Femur (tissue), 1 donor: ENCODE measurements around the gene TAX1BP1.
A peak's percentile ranks its signal among the peaks of the same experiment; 100 is the strongest.
"Not testable (repeated sequence)": the region's sequence is repeated elsewhere in the genome, so short reads cannot be mapped to it uniquely, and the experiment has no call there.

ENCODE experiments used
- DNase-seq: peaks from one replicate; pipeline ENCODE4 v3.0.0-alpha.2; 2017

The TAX1BP1 gene

GRCh38 chr7:27739301-27739908 is 557 bp upstream of the TAX1BP1 start:
- no peak for DNase-seq

GRCh38 chr7:27740449-27741086 is 606 bp downstream of the TAX1BP1 start:
- peak; percentile 87 for DNase-seq

- not testable (repeated sequence) for DNase-seq
These were observed 2.2 kb downstream of the TAX1BP1 start for GRCh38 chr7:27742091-27742710.

GRCh38 chr7:27745064-27745583 is 5.2 kb downstream of the TAX1BP1 start:
- DNase-seq, result peak; percentile 19

GRCh38 chr7:27746486-27746885 is 6.5 kb downstream of the TAX1BP1 start:
- DNase-seq, result no peak

- DNase-seq, result no peak
These were observed 7.0 kb downstream of the TAX1BP1 start for GRCh38 chr7:27746978-27747377.

GRCh38 chr7:27747589-27748368 is 7.8 kb downstream of the TAX1BP1 start:
- DNase-seq, result no peak

- no peak for DNase-seq
These were observed 10.4 kb downstream of the TAX1BP1 start for GRCh38 chr7:27750316-27750715.

GRCh38 chr7:27751888-27752660 is 12.1 kb downstream of the TAX1BP1 start:
- no peak for DNase-seq

- no peak for DNase-seq
These were observed 13.9 kb downstream of the TAX1BP1 start for GRCh38 chr7:27753863-27754262.

- DNase-seq, result no peak
These were observed 16.3 kb downstream of the TAX1BP1 start for GRCh38 chr7:27756298-27756697.

- no peak for DNase-seq
These were observed 19.5 kb downstream of the TAX1BP1 start for GRCh38 chr7:27759491-27759890.

- DNase-seq, result no peak
These were observed 22.1 kb downstream of the TAX1BP1 start for GRCh38 chr7:27762062-27762461.

- no peak for DNase-seq
These were observed 24.1 kb downstream of the TAX1BP1 start for GRCh38 chr7:27763983-27764508.

GRCh38 chr7:27765841-27766240 is 25.9 kb downstream of the TAX1BP1 start:
- no peak for DNase-seq

GRCh38 chr7:27767374-27767773 is 27.4 kb downstream of the TAX1BP1 start:
- DNase-seq, result no peak

GRCh38 chr7:27771111-27771510 is 31.1 kb downstream of the TAX1BP1 start:
- DNase-seq, result no peak

GRCh38 chr7:27774717-27775328 is 34.9 kb downstream of the TAX1BP1 start:
- DNase-seq, result no peak

- no peak for DNase-seq
These were observed 35.8 kb downstream of the TAX1BP1 start for GRCh38 chr7:27775782-27776181.

GRCh38 chr7:27777662-27778061 is 37.7 kb downstream of the TAX1BP1 start:
- DNase-seq, result no peak

GRCh38 chr7:27779873-27780272 is 39.9 kb downstream of the TAX1BP1 start:
- no peak for DNase-seq

GRCh38 chr7:27781188-27781587 is 41.2 kb downstream of the TAX1BP1 start:
- no peak for DNase-seq
